ENCODE measurements around the gene S100Z. TPM values are rescaled to one million over a fixed set of nuclear protein-coding genes. Genes with fewer than 3 reads are reported as not detected.
A peak's percentile ranks its signal among the peaks of the same experiment; 100 is the strongest.
"Not testable (repeated sequence)": the region's sequence is repeated elsewhere in the genome, so short reads cannot be mapped to it uniquely, and the experiment has no call there.

Gene S100Z
- total RNA-seq, 1 experiment from 2014 or later, result 2.0 TPM

GRCh38 chr5:76863001-76863400, 13.2 kb downstream of the S100Z start:
- in situ Hi-C loops (cut with HindIII; ENCODE audit: low sequenced_read_pairs), result no loop called here
- no peak for DNase-seq (ENCODE audit: low spot score)

- in situ Hi-C loops (cut with HindIII; ENCODE audit: low sequenced_read_pairs), result loop anchor here (5.0 kb wide), 1 partner anchor 56 kb away; no protein-coding TSS in a partner anchor
- no peak for DNase-seq (ENCODE audit: low spot score)
Observed at GRCh38 chr5:76866503-76866902, 16.7 kb downstream of the S100Z start.

GRCh38 chr5:76867038-76867437, 17.2 kb downstream of the S100Z start:
- in situ Hi-C loops (cut with HindIII; ENCODE audit: low sequenced_read_pairs), result loop anchor here (5.0 kb wide), 1 partner anchor 55 kb away; no protein-coding TSS in a partner anchor
- DNase-seq (ENCODE audit: low spot score), result no peak

- peak; percentile 40 for DNase-seq (ENCODE audit: low spot score)
- in situ Hi-C loops (cut with HindIII; ENCODE audit: low sequenced_read_pairs), result loop anchor here (5.0 kb wide), 1 partner anchor 54 kb away; no protein-coding TSS in a partner anchor
Observed at GRCh38 chr5:76867827-76868693, 18.2 kb downstream of the S100Z start.

GRCh38 chr5:76870046-76870445, 20.2 kb downstream of the S100Z start:
- in situ Hi-C loops (cut with HindIII; ENCODE audit: low sequenced_read_pairs), result no loop called here
- DNase-seq (ENCODE audit: low spot score), result no peak

GRCh38 chr5:76874088-76874581, 24.3 kb downstream of the S100Z start:
- no peak for DNase-seq (ENCODE audit: low spot score)
- in situ Hi-C loops (cut with HindIII; ENCODE audit: low sequenced_read_pairs), result no loop called here

- in situ Hi-C loops (cut with HindIII; ENCODE audit: low sequenced_read_pairs), result no loop called here
- no peak for DNase-seq (ENCODE audit: low spot score)
Observed at GRCh38 chr5:76888733-76889300, 39.0 kb downstream of the S100Z start.

GRCh38 chr5:76893294-76893693, 43.5 kb downstream of the S100Z start:
- DNase-seq (ENCODE audit: low spot score), result no peak
- in situ Hi-C loops (cut with HindIII; ENCODE audit: low sequenced_read_pairs), result no loop called here

- in situ Hi-C loops (cut with HindIII; ENCODE audit: low sequenced_read_pairs), result no loop called here
- no peak for DNase-seq (ENCODE audit: low spot score)
Observed at GRCh38 chr5:76896196-76896595, 46.4 kb downstream of the S100Z start.

- in situ Hi-C loops (cut with HindIII; ENCODE audit: low sequenced_read_pairs), result no loop called here
- DNase-seq (ENCODE audit: low spot score), result no peak
Observed at GRCh38 chr5:76901522-76901921, 51.7 kb downstream of the S100Z start.

- in situ Hi-C loops (cut with HindIII; ENCODE audit: low sequenced_read_pairs), result no loop called here
- no peak for DNase-seq (ENCODE audit: low spot score)
Observed at GRCh38 chr5:76908166-76908565, 58.4 kb downstream of the S100Z start.

- DNase-seq (ENCODE audit: low spot score); in situ Hi-C loops (cut with HindIII; ENCODE audit: low sequenced_read_pairs): not testable (repeated sequence)
Observed at GRCh38 chr5:76910344-76910933, 60.6 kb downstream of the S100Z start.

- in situ Hi-C loops (cut with HindIII; ENCODE audit: low sequenced_read_pairs); DNase-seq (ENCODE audit: low spot score): not testable (repeated sequence)
Observed at GRCh38 chr5:76914671-76915070, 64.9 kb downstream of the S100Z start.

GRCh38 chr5:76918539-76918938, 68.7 kb downstream of the S100Z start:
- no peak for DNase-seq (ENCODE audit: low spot score)
- in situ Hi-C loops (cut with HindIII; ENCODE audit: low sequenced_read_pairs), result no loop called here

- in situ Hi-C loops (cut with HindIII; ENCODE audit: low sequenced_read_pairs), result loop anchor here (5.0 kb wide), 1 partner anchor 53 kb away; no protein-coding TSS in a partner anchor
- DNase-seq (ENCODE audit: low spot score), result no peak
Observed at GRCh38 chr5:76920491-76920890, 70.7 kb downstream of the S100Z start.

GRCh38 chr5:76926329-76927105, 76.7 kb downstream of the S100Z start:
- in situ Hi-C loops (cut with HindIII; ENCODE audit: low sequenced_read_pairs), result no loop called here
- no peak for DNase-seq (ENCODE audit: low spot score)

- in situ Hi-C loops (cut with HindIII; ENCODE audit: low sequenced_read_pairs), result no loop called here
- DNase-seq (ENCODE audit: low spot score), result no peak
Observed at GRCh38 chr5:76927961-76928360, 78.1 kb downstream of the S100Z start.

GRCh38 chr5:76930083-76930482, 80.3 kb downstream of the S100Z start:
- in situ Hi-C loops (cut with HindIII; ENCODE audit: low sequenced_read_pairs), result no loop called here
- no peak for DNase-seq (ENCODE audit: low spot score)

- in situ Hi-C loops (cut with HindIII; ENCODE audit: low sequenced_read_pairs), result no loop called here
- DNase-seq (ENCODE audit: low spot score), result no peak
Observed at GRCh38 chr5:76938177-76938576, 88.4 kb downstream of the S100Z start.
